Measurements from ENCODE around the gene NCAPG2. TPM values are rescaled to one million over a fixed set of nuclear protein-coding genes. Genes with fewer than 3 reads are reported as not detected.

Gene NCAPG2
- polyA plus RNA-seq, 3 donors: 1.1 to 3.1 (median 1.7) TPM

- H3K9me3 ChIP-seq (replicated peaks in 1 of 2; ENCODE audit: control insufficient read depth in 1 of 2, insufficient read depth in 1 of 2, low read length in 2 of 2): no peaks in the 10 kb centered on the region
- H2AFZ ChIP-seq (ENCODE audit: insufficient read depth, low read depth, low read length, poor library complexity, severe bottlenecking): no peak overlapping the region
- no peaks in the 10 kb centered on the region for H3K27me3 ChIP-seq (ENCODE audit: control insufficient read depth in 2 of 2, insufficient read depth in 2 of 2, low read length in 2 of 2)
- H3K9ac ChIP-seq (ENCODE audit: insufficient read depth, low read length, poor library complexity, severe bottlenecking): no peak overlapping the region
- no peak overlapping the region for H3K4me2 ChIP-seq (replicated peaks; ENCODE audit: extremely low read depth, low read length, poor library complexity, severe bottlenecking)
- TF ChIP-seq CTCF (IDR thresholded peaks at IDR 0.05): no peak
- H3K27ac ChIP-seq (ENCODE audit: low read depth in 1 of 2, low read length in 2 of 2): no peak overlapping the region
- Mint-ChIP-seq H3K4me3 (no peak overlapping the region), H3K9me3 (no peaks in the 10 kb centered on the region), H3K4me1 (peaks cover 11% of the 10 kb centered on the region), H3K27ac (peak overlapping the region in 2 of 7 donors; percentile 15 to 36), H3K27me3 (ENCODE audit: low read depth in 3 of 3) (no peaks in the 10 kb centered on the region), H3K36me3 (peaks cover 72 to 97% of the 10 kb centered on the region in 2 donors)
- WGBS (ENCODE audit: insufficient coverage): 100% methylated on average over 1 of the region's 10 CpGs
- no peak for DNase-seq
- H3K4me1 ChIP-seq (ENCODE audit: control insufficient read depth in 1 of 2, insufficient read depth in 2 of 2, low read length in 2 of 2): peaks cover 9 to 10% of the 10 kb centered on the region in 2 donors
- H3K36me3 ChIP-seq (replicated peaks in 1 of 2; ENCODE audit: control insufficient read depth in 1 of 2, insufficient read depth in 2 of 2, low read length in 2 of 2): peaks cover 57 to 95% of the 10 kb centered on the region in 2 donors
- no peaks in the 10 kb centered on the region for H4K20me1 ChIP-seq (ENCODE audit: insufficient read depth, low read length)
- H3K79me2 ChIP-seq (ENCODE audit: insufficient read depth, low read length): no peaks in the 10 kb centered on the region
- H3K4me3 ChIP-seq (replicated peaks in 1 of 3; ENCODE audit: low read depth in 2 of 3, low read length in 3 of 3): no peak overlapping the region
- intact Hi-C loops (cut with micrococcal nuclease): no loop called here
These were observed 40.6 kb upstream of the NCAPG2 start for GRCh38 chr7:158745057-158745715.

GRCh38 chr7:158744070-158744469 lies 39.5 kb upstream of the NCAPG2 start:
- peaks cover 67 to 85% of the 10 kb centered on the region in 2 donors for H3K36me3 Mint-ChIP-seq
- H3K79me2 ChIP-seq (ENCODE audit: insufficient read depth, low read length): no peaks in the 10 kb centered on the region
- no peaks in the 10 kb centered on the region for H3K9me3 ChIP-seq (replicated peaks in 1 of 2; ENCODE audit: control insufficient read depth in 1 of 2, insufficient read depth in 1 of 2, low read length in 2 of 2)
- no peak overlapping the region for H3K4me3 Mint-ChIP-seq
- 100% methylated on average over 1 of the region's 4 CpGs for WGBS (ENCODE audit: insufficient coverage)
- H3K4me1 Mint-ChIP-seq: peaks cover 19% of the 10 kb centered on the region
- no peak overlapping the region for H3K4me2 ChIP-seq (replicated peaks; ENCODE audit: extremely low read depth, low read length, poor library complexity, severe bottlenecking)
- H2AFZ ChIP-seq (ENCODE audit: insufficient read depth, low read depth, low read length, poor library complexity, severe bottlenecking): no peak overlapping the region
- H3K9ac ChIP-seq (ENCODE audit: insufficient read depth, low read length, poor library complexity, severe bottlenecking): no peak overlapping the region
- H3K9me3 Mint-ChIP-seq: no peaks in the 10 kb centered on the region
- peaks cover 51 to 84% of the 10 kb centered on the region in 2 donors for H3K36me3 ChIP-seq (replicated peaks in 1 of 2; ENCODE audit: control insufficient read depth in 1 of 2, insufficient read depth in 2 of 2, low read length in 2 of 2)
- H3K4me3 ChIP-seq (replicated peaks in 1 of 3; ENCODE audit: low read depth in 2 of 3, low read length in 3 of 3): no peak overlapping the region
- peak overlapping the region in 1 of 2 donors; percentile 17 for H3K27ac ChIP-seq (ENCODE audit: low read depth in 1 of 2, low read length in 2 of 2)
- no peaks in the 10 kb centered on the region for H4K20me1 ChIP-seq (ENCODE audit: insufficient read depth, low read length)
- no peaks in the 10 kb centered on the region for H3K27me3 Mint-ChIP-seq (ENCODE audit: low read depth in 3 of 3)
- intact Hi-C loops (cut with micrococcal nuclease): no loop called here
- no peaks in the 10 kb centered on the region for H3K27me3 ChIP-seq (ENCODE audit: control insufficient read depth in 2 of 2, insufficient read depth in 2 of 2, low read length in 2 of 2)
- H3K27ac Mint-ChIP-seq: peak overlapping the region in 1 of 7 donors; percentile 19
- DNase-seq: no peak
- no peak for TF ChIP-seq CTCF (IDR thresholded peaks at IDR 0.05)
- peaks cover 20 to 21% of the 10 kb centered on the region in 2 donors for H3K4me1 ChIP-seq (ENCODE audit: control insufficient read depth in 1 of 2, insufficient read depth in 2 of 2, low read length in 2 of 2)
